H1 (cell line): Measurements from ENCODE around the gene AP2A1. TPM values are rescaled to one million over a fixed set of nuclear protein-coding genes. Genes with fewer than 3 reads are reported as not detected.

Experiments used
- CTCF ChIA-PET: fragments of 300-600 bp; sonication (Branson Sonifier 250); formaldehyde crosslinking; loops from one replicate; lab custom pipeline; 2021; ENCODE audit not compliant: partially characterized antibody; lab: Charles Lee
- POLR2A ChIA-PET: fragments of 300-600 bp; sonication (Branson Sonifier 250); formaldehyde crosslinking; loops from one replicate; lab custom pipeline; 2021; ENCODE audit warnings: inconsistent platforms; ENCODE audit not compliant: partially characterized antibody; lab: Charles Lee
- DNase-seq, 2 experiments: peaks; one replicate each; pipeline versions ENCODE4 v3.0.0 to v3.0.0-alpha.2; 2010 to 2022; ENCODE audit warnings: low spot score in 2 of 2, low read depth in 1 of 2, mixed read lengths in 1 of 2
- FAIRE-seq: peaks from 2 replicates; lab custom pipeline; 2011; peaks lifted over from hg19 to GRCh38; lab: Jason Lieb, UNC
- H2AFZ ChIP-seq: 2 replicates; pipeline ENCODE4 v1.8.1; 2012; ENCODE audit warnings: low read length, inconsistent platforms
- H2AK5ac ChIP-seq: 2 replicates; pipeline ENCODE4 v1.6.1; 2013; ENCODE audit warnings: low read depth, low read length
- H2BK120ac ChIP-seq: replicated peaks from 2 replicates; pipeline ENCODE3; 2013; ENCODE audit warnings: low read depth, low read length, inconsistent platforms
- H2BK12ac ChIP-seq: 2 replicates; pipeline ENCODE4 v1.6.1; 2013; ENCODE audit warnings: low read depth, low read length
- H2BK15ac ChIP-seq: 2 replicates; pipeline ENCODE4 v1.6.1; 2013; ENCODE audit warnings: low read length
- H2BK20ac ChIP-seq: 2 replicates; pipeline ENCODE4 v1.6.1; 2013; ENCODE audit warnings: low read length
- H2BK5ac ChIP-seq: 2 replicates; pipeline ENCODE4 v1.6.1; 2013; ENCODE audit warnings: low read depth, low read length
- H3K14ac ChIP-seq: 2 replicates; pipeline ENCODE4 v1.6.1; 2013; ENCODE audit warnings: inconsistent platforms; ENCODE audit not compliant: insufficient read length
- H3K18ac ChIP-seq: 2 replicates; pipeline ENCODE4 v1.6.1; 2013; ENCODE audit warnings: low read length; ENCODE audit errors: extremely low read depth
- H3K23ac ChIP-seq: 2 replicates; pipeline ENCODE4 v1.6.1; 2013; ENCODE audit warnings: inconsistent platforms; ENCODE audit not compliant: insufficient read length
- H3K23me2 ChIP-seq: 2 replicates; pipeline ENCODE4 v1.6.1; 2013; ENCODE audit warnings: low read depth, low read length
- H3K27ac ChIP-seq: 2 replicates; pipeline ENCODE4 v1.6.1; 2011; ENCODE audit warnings: low read depth, low read length, inconsistent platforms
- H3K27me3 ChIP-seq, 4 experiments: replicated peaks in 1 of 4; 1 replicate in 1 of 4; 2 replicates in 3 of 4; pipeline versions ENCODE4 v1.6.1 to v1.8.1; 2011 to 2013; ENCODE audit warnings: low read length in 3 of 4, mild to moderate bottlenecking in 3 of 4, inconsistent platforms in 2 of 4, mixed read lengths in 2 of 4, moderate library complexity in 1 of 4; ENCODE audit not compliant: control insufficient read depth in 3 of 4, insufficient read depth in 3 of 4; ENCODE audit errors: extremely low read depth in 1 of 4
- H3K36me3 ChIP-seq, 4 experiments: 2 replicates each; pipeline versions ENCODE4 v1.6.1 to v1.8.1; 2011 to 2013; ENCODE audit warnings: mild to moderate bottlenecking in 4 of 4, low read length in 3 of 4, moderate library complexity in 2 of 4, control low read depth in 1 of 4, inconsistent platforms in 1 of 4; ENCODE audit not compliant: insufficient read depth in 4 of 4, control insufficient read depth in 2 of 4
- H3K4ac ChIP-seq: replicated peaks from 2 replicates; pipeline ENCODE3; 2013; ENCODE audit warnings: low read length, low read depth, mixed read lengths, inconsistent platforms; ENCODE audit not compliant: insufficient read length
- H3K4me1 ChIP-seq, 4 experiments: replicated peaks in 1 of 4; 1 replicate in 1 of 4; 2 replicates in 3 of 4; pipeline versions ENCODE4 v1.6.1 to v1.8.1; 2011 to 2013; ENCODE audit warnings: low read length in 3 of 4, inconsistent platforms in 2 of 4, mixed read lengths in 1 of 4; ENCODE audit not compliant: insufficient read depth in 4 of 4, control insufficient read depth in 3 of 4
- H3K4me2 ChIP-seq, 2 experiments: 2 replicates each; pipeline versions ENCODE4 v1.6.1 to v1.8.1; 2011 to 2013; ENCODE audit warnings: low read depth in 2 of 2, low read length in 2 of 2, control low read depth in 1 of 2, inconsistent platforms in 1 of 2, mild to moderate bottlenecking in 1 of 2; ENCODE audit not compliant: insufficient read depth in 1 of 2
- H3K4me3 ChIP-seq, 4 experiments: fragments of 200-600, 300-600 bp in 1 of 4; sonication (generic), shearing (Covaris generic), sonication (Bioruptor Twin) in 1 of 4; 2 replicates each; pipeline versions ENCODE4 v1.5.1 to v1.8.1; 2011 to 2016; ENCODE audit warnings: low read length in 4 of 4, low read depth in 3 of 4, control low read depth in 2 of 4, inconsistent platforms in 2 of 4, mild to moderate bottlenecking in 2 of 4, mixed read lengths in 1 of 4, moderate library complexity in 1 of 4; ENCODE audit not compliant: insufficient read depth in 2 of 4; ENCODE audit errors: extremely low read depth in 1 of 4
- H3K56ac ChIP-seq: replicated peaks from 2 replicates; pipeline ENCODE3; 2013; ENCODE audit warnings: low read depth, mild to moderate bottlenecking, mixed read lengths, low read length, inconsistent platforms; ENCODE audit not compliant: insufficient read length
- H3K79me1 ChIP-seq: 2 replicates; pipeline ENCODE4 v1.6.1; 2013; ENCODE audit warnings: low read depth, low read length, control low read depth
- H3K79me2 ChIP-seq, 2 experiments: 2 replicates each; pipeline versions ENCODE4 v1.6.1 to v1.8.1; 2012 to 2013; ENCODE audit warnings: low read length in 2 of 2, mild to moderate bottlenecking in 2 of 2, inconsistent platforms in 1 of 2; ENCODE audit not compliant: insufficient read depth in 2 of 2, control insufficient read depth in 1 of 2
- H3K9ac ChIP-seq, 4 experiments: replicated peaks in 1 of 4; 1 replicate in 1 of 4; 2 replicates in 3 of 4; pipeline versions ENCODE4 v1.6.1 to v1.8.1; 2011 to 2013; ENCODE audit warnings: low read depth in 3 of 4, low read length in 3 of 4, control low read depth in 2 of 4, mild to moderate bottlenecking in 2 of 4, moderate library complexity in 2 of 4, inconsistent platforms in 1 of 4; ENCODE audit errors: extremely low read depth in 1 of 4
- H3K9me3 ChIP-seq, 2 experiments: 2 replicates each; pipeline versions ENCODE4 v1.6.1 to v1.8.1; 2012 to 2013; ENCODE audit warnings: mild to moderate bottlenecking in 2 of 2, moderate library complexity in 2 of 2, control low read depth in 1 of 2, inconsistent platforms in 1 of 2, low read depth in 1 of 2, low read length in 1 of 2, mixed read lengths in 1 of 2; ENCODE audit not compliant: insufficient read depth in 2 of 2
- H4K20me1 ChIP-seq, 2 experiments: replicated peaks in 1 of 2; 2 replicates each; pipeline versions ENCODE3 to v1.8.1; 2011 to 2013; ENCODE audit warnings: inconsistent platforms in 2 of 2, low read length in 2 of 2, mild to moderate bottlenecking in 1 of 2; ENCODE audit not compliant: insufficient read depth in 2 of 2, control insufficient read depth in 1 of 2
- H4K5ac ChIP-seq: 2 replicates; pipeline ENCODE4 v1.6.1; 2013; ENCODE audit warnings: low read length, low read depth, mixed read lengths, inconsistent platforms; ENCODE audit not compliant: insufficient read length
- H4K8ac ChIP-seq: 2 replicates; pipeline ENCODE4 v1.8.0; 2013; ENCODE audit warnings: mild to moderate bottlenecking, moderate library complexity, low read length, inconsistent platforms; ENCODE audit not compliant: insufficient read depth; ENCODE audit errors: extremely low read depth
- H4K91ac ChIP-seq: replicated peaks from 2 replicates; pipeline ENCODE3; 2013; ENCODE audit warnings: low read length, mixed read lengths, inconsistent platforms; ENCODE audit not compliant: insufficient read length
- CHD1 ChIP-seq: IDR thresholded peaks from 2 replicates; pipeline ENCODE4 v1.6.1; 2012; ENCODE audit warnings: low read depth, low read length, improper control_type of control experiment
- MAX ChIP-seq: IDR thresholded peaks from 2 replicates; pipeline ENCODE4 v1.6.1; 2012; ENCODE audit warnings: inconsistent platforms
- SRF ChIP-seq: IDR thresholded peaks from 2 replicates; pipeline ENCODE4 v1.6.1; 2011; ENCODE audit warnings: mild to moderate bottlenecking, low read depth, low read length, moderate library complexity
- WGBS, 2 experiments: shearing (Covaris generic) in 1 of 2; methylation state at CpG; one replicate each; pipeline versions ENCODE4 v1.1.6 to v1.1.7; 2013 to 2015; ENCODE audit warnings: low lambda C conversion rate in 2 of 2, mixed read lengths in 2 of 2, inconsistent platforms in 1 of 2, low coverage in 1 of 2, missing lambda C conversion rate in 1 of 2; ENCODE audit not compliant: insufficient replicate concordance in 2 of 2, insufficient coverage in 1 of 2, insufficient read length in 1 of 2; ENCODE audit errors: extremely low coverage in 1 of 2, missing lambda C conversion rate in 1 of 2; 5-methylcytosine and 5-hydroxymethylcytosine counted together
- polyA plus RNA-seq, 7 experiments: library from polyadenylated mRNA; depleted of rRNA in 3 of 7; stranded (reverse) in 5 of 7; unstranded in 2 of 7; fragments of >200 nt in 5 of 7; fragments of 200-250 nt in 2 of 7; gene quantifications; 1 replicate in 5 of 7; 2 replicates in 1 of 7; 4 replicates in 1 of 7; pipeline versions ENCODE4 v1.2.1 to v1.2.3, GENCODE V29; 2011 to 2013; ENCODE audit warnings: missing spikeins in 2 of 7, mixed read lengths in 2 of 7
- total RNA-seq: library from RNA; stranded (reverse); fragmentation: NEBNext Ultra II Directional; extraction: Animal tissue kit (Norgen Biotek cat#: 25700); gene quantifications from 2 replicates; pipeline ENCODE4 v1.2.1, GENCODE V29; 2021

Gene AP2A1
- total and polyA plus RNA-seq, 2 of the 8 experiments (the other 6 are each of a cell fraction or from before 2014, with no cell fraction given), result 105 to 106 TPM

GRCh38 chr19:49814010-49814409 lies 47.2 kb downstream of the AP2A1 start:
- H3K79me1 ChIP-seq, result peaks cover 4% of the 10 kb centered on the region
- FAIRE-seq (no peak), DNase-seq (no peak)
- H2BK12ac ChIP-seq, result peak overlapping the region; percentile 20; the same call in 1 of the 2 replicates
- H4K20me1 ChIP-seq, result peaks cover 0 to 3% of the 10 kb centered on the region in 2 experiments
- peak overlapping the region; percentile 25; the same call in 1 of the 2 replicates for H4K8ac ChIP-seq
- no peaks in the 10 kb centered on the region for H3K9me3 ChIP-seq
- no peak overlapping the region for H2BK120ac ChIP-seq
- peak overlapping the region; percentile 67; the same call in 1 of the 2 replicates for H3K27ac ChIP-seq
- no peak overlapping the region for H4K5ac ChIP-seq
- H2BK5ac ChIP-seq, result no peak overlapping the region
- no peak overlapping the region; the same call in 1 of the 2 replicates for H2AK5ac ChIP-seq
- H3K4me1 ChIP-seq, result peaks cover 6 to 14% (median 10%) of the 10 kb centered on the region in 4 experiments
- peaks cover 1% of the 10 kb centered on the region for H3K23me2 ChIP-seq
- H3K18ac ChIP-seq, result no peak overlapping the region
- H3K23ac ChIP-seq, result no peak overlapping the region
- H2AFZ ChIP-seq, result no peak overlapping the region
- H3K79me2 ChIP-seq, result peaks cover 0 to 7% of the 10 kb centered on the region in 2 experiments; a peak in 3 of 4 replicates
- H3K14ac ChIP-seq, result no peak overlapping the region
- no CpG with 5 or more reads among the region's 1 CpG for WGBS, 2 experiments
- H3K4me2 ChIP-seq, result no peak overlapping the region; a peak in 1 of 4 replicates
- ChIA-PET POLR2A (interaction anchor here (1.4 to 3.4 kb wide), 10 partner anchors 12 to 173 kb away, joined by 4 to 29 read pairs (median 9); partner anchors contain the start of genes ADM5 and PTOV1), CTCF (interaction anchor here (1.2 to 1.8 kb wide), 4 partner anchors 10 to 97 kb away, joined by 3 to 9 read pairs (median 4); no protein-coding TSS in a partner anchor)
- H3K9ac ChIP-seq, result no peak overlapping the region
- H3K27me3 ChIP-seq, result no peaks in the 10 kb centered on the region
- no peak overlapping the region for H2BK20ac ChIP-seq
- H3K4me3 ChIP-seq, result peak overlapping the region in 1 of 4 experiments; percentile 77; a peak in 2 of 8 replicates
- no peak overlapping the region for H3K4ac ChIP-seq
- no peaks in the 10 kb centered on the region for H3K36me3 ChIP-seq
- no peak overlapping the region for H4K91ac ChIP-seq
- H3K56ac ChIP-seq, result no peak overlapping the region
- no peak overlapping the region for H2BK15ac ChIP-seq
- no peak for TF ChIP-seq SRF
- TF ChIP-seq CHD1, result no peak
- TF ChIP-seq MAX, result no peak
